NCI-H2029 (cell line): Measurements from ENCODE around the gene KIRREL3.
A peak's percentile ranks its signal among the peaks of the same experiment; 100 is the strongest.
"Not testable (repeated sequence)": the region's sequence is repeated elsewhere in the genome, so short reads cannot be mapped to it uniquely, and the experiment has no call there.

ENCODE experiments used
- DNase-seq: peaks from one replicate; lab custom pipeline; 2025; lab: John Stamatoyannopoulos, UW

Gene KIRREL3

DNA sequence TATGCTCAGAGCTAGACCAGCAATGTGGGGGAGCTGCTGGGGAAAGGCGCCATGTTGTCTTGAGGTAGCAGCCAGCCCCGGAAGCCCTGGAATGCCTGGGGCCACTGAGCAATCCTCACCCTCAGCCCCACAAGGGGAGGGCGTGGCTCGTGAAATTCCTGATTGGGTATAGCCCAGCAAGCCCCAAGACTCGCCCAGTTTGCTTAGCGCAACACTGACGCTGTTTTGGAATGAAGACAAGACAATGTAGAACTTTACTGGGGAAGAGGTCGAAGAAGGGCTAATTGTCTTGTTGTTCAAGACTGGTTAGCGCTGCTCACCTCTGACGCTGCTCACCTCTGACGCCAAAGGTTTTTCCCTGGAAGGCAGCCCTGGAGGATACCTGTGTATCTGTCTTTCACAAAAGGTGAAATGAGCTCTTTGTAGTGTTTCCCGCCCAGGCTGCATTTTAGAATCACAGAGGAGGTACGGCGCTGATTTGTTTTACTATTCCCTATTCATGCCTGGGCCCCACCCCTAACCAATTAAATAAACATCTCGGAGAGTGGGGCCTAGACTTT is 597.5 kb downstream of the KIRREL3 start:
- no peak for DNase-seq

DNA sequence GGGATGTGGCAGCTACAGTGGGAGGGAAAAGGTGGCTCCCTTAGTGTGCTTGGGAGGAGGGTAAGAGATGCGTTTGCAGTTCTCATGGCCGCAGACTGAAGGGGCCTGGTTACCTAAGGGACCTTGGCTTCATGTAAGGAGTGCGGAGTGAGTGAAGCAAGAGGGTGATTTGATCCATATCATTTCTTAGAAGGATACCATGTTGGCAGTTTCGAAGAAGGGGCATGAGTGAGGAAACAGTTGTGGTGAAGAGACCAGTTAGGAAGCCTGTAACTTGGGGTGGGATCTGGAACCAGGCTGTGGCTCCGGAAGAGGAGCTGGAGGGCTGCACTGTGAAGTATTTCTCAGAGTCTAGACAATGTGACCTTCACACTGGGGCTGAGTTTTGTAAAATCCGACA is 600.1 kb downstream of the KIRREL3 start:
- DNase-seq = no peak

DNA sequence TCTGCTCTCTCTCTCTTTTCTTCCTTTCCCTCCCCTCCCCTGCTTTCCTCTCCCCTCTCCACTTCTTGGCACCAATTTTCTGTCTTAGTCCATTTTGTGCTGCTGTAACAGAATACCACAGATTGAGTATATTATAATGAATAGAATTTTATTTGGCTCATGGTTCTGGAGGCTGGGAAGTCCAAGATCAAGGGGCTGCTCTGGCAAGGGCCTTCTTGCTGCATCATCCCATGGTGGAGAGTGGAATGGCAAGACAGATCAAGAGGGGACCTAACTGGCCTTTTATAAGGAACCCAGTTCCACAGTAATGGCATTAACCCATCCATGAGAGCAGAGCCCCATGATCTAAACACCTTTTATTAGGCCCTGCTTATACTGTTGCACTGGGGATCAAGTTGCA is 600.6 kb downstream of the KIRREL3 start:
- no peak for DNase-seq

DNA sequence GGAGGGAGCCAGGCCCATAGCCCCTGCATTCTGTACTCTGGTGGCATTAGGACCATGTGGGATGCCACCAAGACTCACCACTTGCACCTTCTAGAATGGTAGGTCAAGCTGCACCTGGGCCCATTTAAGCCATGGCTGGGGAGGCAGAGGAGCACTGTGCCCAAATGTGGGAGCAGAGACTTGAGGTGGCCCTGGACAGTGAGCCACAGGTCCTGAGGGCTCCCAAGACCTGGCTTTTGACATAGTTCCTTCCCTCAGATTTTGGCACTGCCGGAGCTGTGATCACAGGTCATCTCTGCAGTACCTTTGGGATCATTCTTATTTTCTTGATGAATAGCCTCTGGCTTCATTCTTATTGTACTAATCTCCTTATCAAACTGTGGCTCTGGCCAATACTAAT is 601.8 kb downstream of the KIRREL3 start:
- no peak for DNase-seq

DNA sequence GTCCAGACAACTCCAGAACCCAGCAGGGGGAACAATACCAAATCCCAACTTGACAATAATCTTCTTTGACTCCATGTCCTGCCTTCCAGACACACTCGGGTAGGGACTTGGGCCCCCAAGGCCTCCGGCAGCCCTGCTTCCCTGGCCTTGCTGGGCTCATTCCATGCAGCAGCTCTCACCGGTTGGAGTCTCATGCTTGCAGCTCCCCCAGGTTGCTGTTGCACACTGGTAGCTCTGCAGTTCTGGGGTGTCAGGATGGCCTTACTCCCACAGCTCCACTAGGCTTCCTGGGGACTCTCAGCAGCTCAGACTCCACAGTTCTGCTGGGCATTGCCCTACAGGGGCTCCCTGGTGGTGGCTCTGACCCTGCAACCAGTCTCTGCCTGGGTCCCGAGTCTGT is 602.3 kb downstream of the KIRREL3 start:
- DNase-seq = no peak

DNA sequence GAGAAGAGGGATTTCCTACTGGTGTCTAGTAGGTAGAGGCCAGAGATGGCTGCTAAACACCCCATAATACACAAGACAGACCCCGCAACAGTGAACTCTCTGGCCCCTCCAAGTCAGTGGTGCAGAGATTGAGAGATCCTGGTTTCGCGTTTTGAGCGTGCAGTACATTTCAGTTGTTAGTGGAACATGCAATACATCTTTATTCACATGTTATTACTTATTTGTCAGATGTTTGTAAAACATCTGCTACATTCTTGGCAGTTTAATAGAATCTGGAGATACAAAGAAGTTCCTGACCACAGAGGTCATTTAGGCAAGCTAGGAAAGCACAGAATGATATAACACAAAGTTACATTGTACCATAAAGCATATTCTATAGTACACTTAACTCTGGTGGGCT is 603.6 kb downstream of the KIRREL3 start:
- DNase-seq = no peak

DNA sequence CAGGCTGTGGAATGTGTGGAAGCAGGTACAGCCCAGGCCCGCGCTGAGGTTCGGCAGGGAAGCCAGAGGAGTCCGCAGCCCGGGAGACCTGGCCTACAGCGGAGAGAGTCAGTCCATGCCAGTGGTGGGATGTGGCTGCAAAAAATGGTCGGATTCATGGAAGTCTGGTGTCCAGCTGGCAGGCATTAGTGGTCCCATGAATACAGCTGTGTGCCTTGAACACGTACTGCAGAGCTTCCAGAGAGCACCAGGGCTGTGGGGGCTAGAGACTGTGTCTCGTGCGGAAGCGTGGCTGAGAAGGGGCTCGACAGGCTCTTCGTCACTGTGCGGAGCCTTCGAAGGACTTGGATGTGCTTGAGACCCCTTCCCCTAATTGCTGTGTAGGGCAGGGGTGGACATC is 604.3 kb downstream of the KIRREL3 start:
- not testable (repeated sequence) for DNase-seq

DNA sequence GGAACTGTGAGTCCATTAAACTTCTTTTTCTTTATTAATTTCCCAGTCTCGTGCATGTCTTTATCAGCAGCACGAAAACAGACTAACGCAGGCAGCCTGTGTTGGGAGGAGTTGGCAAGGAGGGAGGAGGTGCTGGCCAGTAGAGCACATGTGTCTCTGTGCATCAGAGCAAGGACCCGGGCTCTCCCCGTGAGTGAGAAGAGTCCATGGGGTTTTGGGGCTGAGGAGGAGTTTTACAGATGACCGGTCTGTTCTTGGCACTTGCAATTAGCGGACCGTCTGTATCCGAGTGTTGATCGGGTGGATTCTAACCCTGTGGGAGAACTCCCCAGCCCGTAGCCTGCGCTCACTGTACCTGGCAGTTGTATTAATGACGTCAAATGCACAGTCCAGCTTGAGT is 604.8 kb downstream of the KIRREL3 start:
- not testable (repeated sequence) for DNase-seq

DNA sequence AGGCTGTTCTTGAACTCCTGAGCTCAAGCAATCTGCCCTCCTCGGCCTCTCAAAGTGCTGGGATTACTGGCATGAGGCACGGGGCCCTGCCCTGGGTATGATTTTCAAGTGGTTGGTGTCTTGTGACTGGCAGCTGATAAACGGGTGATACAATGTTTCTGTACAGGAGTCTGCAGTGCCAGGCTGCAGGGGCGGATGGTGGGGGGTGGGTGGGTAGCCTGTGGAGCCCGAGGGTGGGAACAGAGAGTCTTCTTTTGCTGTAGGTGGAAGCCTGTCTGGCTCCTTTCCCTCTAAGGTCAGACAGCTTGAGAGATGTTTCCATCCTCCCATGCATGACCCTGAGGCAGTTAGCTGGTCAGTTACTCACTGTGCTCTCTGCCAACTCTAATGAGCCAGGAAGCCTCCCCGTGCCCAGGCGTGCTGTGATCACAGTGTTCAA is 605.9 kb downstream of the KIRREL3 start:
- DNase-seq = not testable (repeated sequence)

DNA sequence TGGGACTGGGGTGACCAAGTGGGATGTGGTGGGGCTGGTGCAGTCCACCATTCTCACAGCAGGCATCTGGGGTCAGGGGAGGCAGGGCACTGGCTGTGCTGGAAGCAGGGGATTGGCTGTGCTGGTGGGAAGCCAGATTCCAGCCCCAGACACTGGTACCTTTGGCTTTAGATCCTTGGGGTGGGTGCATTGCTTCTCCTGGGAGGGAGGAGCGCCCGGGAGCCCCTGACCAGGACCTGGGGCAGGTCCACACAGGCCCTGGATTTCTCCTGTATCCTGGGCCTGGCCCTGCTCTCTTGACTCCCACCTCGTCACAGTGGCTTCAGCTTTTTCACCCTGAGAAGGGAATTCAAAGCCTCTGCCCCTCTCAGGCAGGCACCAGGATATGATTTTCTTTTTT is 606.5 kb downstream of the KIRREL3 start:
- DNase-seq = no peak

DNA sequence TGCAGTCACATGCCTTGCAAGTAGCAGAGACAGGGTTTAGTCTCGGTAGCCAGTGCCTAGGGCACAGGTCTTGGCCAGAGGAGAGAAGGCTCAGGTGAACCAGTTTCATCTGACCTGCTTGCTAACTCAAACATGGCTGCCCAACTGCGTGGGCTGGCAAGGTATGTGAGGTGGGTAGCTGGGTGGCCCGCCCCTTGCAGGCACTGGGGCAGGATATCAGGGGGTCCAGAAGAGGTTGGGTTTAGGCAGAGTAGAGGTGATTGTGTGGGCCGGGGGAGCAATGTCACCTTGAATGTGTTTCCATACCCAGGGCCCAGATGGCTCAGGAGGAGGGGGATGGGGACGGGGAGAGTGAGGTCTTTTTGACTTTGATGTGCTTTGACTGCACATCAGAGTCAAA is 607.4 kb downstream of the KIRREL3 start:
- no peak for DNase-seq

DNA sequence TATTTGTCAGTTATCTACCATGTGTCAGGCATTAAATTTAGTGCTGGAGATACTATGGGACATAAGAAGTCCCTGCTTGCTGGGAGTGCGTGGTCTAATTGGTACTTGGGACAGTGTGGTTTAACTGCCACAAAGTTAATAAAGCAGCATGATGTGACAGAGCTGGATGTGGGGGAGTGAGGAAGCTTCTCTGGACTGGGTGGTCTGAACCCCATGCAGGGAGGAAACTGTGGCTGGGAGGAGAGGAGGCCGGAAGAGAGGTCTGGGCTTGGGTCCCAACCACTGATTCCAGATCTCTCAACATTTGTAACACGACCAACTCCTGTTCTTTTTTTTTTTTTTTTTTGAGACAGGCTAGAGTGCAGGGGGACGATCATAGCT is 607.9 kb downstream of the KIRREL3 start:
- no peak for DNase-seq

DNA sequence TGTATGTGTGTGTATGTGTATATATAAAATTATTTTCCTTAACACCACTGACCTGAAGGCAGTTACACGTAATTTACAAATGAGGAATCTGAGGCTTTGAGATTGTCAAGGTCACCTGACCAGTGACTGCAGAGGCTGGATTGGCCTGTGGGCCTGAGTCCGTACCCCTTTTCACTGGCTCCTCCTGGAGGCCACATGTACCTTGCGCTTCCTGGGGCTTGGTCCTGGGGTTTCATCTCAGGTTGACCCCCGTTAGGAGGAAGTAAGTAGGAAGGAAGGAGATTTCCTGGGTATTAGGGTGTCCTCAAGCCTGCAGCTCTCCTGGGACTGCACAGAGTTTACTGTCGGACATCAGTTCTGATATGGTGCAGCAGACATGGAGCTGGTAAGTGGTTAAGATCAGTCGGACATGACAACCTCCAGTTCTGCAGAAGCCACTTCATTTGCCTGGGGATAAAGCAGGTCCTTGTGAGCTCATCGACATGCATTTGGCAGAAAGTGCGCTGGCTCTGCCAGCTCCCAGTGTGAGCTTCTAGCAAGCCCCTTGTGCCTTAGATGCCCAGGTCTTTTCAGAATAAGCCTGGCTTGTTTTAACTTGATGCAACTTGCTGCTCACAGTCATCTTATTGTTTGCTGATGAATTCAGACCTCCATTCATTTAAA is 608.5 kb downstream of the KIRREL3 start:
- no peak for DNase-seq

DNA sequence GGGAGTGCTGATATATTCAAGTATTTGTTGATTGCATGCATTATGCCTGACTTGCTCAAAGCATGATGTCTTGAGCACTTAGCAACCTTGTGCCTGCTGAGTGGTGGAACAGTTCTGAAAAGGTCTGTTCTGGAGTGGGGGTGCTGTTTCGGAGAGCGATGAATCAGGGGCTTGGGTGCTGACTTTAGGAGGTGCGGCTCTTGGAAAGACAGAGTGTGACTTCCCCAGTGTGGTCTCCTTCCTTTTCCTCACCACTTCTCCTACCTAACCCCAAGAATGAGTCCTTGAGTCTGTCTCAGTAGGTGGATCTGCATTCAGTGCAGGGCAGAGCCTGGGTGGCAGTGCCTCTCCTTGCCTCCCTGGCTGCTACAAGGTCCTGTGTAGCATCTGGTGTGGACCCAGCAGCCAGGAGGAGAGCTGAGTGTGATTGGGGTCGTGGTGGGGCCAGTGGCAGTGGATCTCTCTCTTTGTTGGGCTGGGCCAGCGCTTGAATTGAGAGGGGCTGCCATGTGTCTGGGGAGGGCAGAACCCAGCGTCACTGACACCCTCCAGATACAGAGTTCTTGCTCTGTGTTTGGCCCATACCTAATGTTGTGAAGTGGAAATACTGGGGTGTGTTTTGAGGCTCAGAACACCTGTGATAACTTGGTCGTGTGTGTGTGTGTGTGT is 609.1 kb downstream of the KIRREL3 start:
- no peak for DNase-seq

DNA sequence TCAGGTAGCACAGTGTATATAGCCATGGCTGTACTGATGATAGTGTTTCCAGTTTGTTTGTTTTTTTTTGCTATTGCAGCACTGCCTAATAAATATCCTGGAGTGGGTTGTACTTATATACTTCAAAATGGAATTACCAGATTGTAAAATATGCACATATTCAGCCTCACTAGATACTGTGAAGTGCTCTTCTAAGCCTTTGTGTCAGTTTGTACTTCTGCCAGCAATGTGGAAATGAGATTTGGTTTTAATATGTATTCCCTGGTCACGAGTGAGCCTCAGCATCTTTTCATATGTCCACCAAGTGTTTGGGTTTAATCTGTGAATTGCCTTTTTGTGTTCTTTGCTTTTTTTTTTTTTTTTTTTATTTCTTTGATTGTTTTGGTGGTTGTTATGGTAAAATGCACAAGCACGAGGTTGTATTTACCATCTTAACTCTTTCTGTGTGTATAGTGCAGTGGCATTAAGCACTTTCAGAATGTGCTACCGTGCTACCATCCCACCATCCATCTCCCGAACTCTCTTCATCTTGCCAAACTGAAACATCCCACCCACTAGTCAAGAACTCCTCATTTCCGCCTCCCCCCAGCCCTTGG is 610.2 kb downstream of the KIRREL3 start:
- DNase-seq = peak; percentile 15

DNA sequence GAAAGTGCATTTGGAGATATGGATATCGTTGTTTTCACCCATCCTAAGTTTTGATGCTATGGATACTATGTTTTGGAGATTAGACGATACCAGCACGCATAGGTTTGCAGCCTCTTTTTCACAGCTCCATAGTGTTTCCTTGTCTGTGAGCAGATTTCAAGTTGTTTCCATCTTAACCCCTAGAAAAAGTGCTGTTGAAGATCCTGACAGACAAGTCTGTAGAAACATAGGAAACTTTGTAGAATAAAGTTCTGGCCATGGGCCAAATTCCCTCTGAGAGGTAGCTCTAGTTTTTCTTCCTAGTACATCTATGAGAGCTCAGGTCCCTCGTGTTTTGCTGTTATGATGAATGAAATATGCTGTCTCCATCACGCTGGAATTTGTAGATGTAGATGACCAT is 612.7 kb downstream of the KIRREL3 start:
- DNase-seq = no peak

DNA sequence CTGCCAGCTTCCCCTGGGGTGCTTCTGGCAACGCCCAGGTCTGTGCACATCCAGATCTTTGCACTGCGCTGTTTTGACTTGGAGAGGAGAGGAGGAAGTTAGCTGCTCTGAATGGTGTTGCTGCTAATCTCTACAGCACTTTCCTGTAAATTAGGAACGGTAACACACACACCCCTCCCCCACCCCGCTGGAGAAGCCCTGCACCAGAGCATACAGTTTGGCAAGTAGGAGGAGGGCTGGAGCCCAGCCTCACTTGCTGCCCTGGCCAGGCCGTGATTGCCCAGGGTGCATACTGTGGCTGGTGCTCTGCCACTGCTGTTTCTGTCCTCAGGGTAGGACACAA is 613.9 kb downstream of the KIRREL3 start:
- peak; percentile 51 for DNase-seq

DNA sequence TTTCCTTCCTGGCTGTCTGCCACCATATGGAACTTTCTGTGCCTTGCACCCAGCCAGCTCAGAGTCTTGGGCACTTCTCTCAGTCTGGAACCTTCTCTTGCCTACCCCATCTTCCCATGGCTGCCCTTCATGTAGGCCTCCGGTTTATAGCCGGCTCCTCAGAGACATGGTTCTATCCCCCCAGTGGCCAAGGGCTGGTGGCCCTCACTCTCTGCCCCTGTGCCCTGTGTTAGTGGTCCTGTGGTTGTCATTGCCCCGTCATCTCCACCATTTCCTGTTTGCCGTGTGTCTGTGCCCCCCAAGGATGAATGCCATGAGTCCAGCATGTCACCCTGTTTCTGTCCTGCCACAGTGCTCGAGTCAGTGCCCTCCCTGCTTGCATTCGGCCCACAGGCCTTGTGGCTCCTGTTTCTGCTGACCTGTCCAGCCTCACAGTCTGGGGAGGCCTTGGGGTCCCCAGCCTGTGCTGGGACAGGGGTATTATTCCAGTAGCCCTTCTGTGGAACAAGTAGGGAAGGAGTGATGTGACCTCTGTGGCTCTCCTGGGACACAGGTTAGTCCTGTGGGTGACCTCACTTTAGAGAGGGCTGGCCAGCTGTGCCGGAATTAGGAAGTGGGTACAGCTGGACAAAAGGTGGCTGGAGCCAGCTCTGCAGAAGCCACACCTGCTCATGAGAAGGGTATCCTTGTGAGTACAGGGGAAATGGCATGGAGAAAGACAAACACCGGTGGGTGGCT is 614.4 kb downstream of the KIRREL3 start:
- DNase-seq = no peak

DNA sequence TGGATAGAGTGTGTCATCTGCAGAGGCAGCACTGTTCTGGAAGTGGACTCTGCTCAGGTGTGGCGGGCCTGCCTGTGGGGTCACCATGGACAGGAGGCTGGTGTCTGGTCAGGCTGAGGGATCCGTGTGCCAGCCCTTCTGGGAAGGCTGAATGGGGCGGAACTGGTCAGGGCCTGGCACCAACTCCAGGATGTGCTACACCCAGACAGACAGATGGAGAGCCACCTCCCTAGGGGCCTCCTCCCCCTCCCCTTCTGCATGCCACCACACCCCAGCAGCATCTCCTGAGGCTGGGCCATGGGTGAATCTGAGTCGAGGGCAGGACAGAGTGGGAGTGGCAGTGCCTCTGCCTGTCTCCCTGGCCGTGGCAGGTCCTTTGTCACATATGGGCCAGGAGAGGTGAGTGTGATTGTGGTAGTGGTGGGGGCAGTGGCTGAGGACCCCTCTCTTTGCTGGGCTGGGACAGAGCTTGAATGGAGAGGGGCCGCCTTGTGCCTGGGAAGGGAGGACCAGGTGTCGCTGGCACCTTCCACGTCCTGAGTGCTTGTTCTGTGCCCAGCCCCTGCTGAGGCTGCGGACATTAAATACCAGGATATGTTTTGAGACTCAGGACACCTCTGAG is 616.0 kb downstream of the KIRREL3 start:
- no peak for DNase-seq

DNA sequence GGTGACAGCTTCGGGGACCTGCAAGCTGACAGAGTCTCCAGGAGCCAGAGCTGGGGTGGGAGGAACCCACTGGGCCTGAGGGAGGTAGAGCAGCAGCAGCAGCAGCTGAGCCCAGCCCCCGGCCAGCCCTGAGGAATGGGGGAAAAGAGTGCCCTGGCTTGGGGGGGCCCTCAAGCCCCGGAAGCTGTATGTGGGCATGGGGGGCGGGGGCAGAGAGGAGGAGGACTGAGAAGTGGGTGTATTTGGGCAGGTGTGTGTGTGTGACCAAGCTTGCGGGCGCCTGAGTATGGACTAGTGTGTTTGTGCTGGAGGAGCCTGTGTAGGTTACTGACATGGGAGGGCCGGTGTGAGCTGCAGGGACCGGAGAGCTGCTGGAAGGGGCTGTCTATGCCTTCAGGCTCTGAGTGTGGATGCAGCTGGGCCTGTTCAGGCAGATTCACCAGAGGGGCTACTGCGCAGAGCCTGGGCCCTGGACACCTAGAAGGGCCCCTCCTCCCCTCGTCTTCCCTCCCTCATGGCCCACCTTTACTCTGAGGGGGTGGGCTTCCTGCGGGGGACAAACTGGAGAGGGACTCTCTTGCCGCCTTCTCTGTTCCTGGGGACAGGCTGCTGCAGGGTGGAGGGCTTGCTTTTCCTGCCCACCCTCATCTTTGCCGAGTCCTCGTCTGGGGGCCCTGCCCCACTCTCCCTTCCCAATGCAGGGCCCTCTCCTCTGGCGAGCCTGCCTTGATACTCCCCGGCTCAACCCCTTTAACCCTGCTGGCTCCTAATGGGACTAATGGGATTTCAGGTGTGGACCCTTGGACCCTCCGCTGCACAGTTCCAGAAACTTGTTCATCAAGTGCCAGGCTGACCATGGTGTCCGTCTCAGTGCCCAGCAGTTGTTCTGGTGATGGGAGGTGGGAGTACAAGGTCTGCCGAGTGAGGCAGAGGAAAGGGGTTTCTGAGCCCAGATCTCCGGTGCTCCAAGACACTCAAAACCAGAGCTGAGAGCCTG is 616.9 kb downstream of the KIRREL3 start:
- no peak for DNase-seq

DNA sequence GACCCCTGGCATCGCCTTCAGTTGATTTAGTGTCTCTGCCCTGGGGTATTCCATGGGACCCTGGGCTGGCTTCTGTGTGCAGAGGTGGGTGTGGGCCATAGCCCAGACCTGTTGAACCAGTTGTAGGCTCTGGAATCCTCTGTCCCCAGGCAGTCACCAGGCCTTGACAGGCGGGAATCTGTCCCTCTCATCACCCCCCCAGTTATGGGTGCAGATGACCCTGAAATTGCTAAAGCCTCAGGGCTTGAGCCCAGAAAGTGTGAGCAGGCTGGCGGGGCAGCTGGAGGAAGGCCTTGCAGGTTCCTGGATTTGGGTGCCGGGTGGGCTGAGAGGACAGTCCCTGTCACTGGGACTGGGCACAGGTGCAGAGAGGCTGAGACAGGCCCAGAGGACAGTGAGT is 617.9 kb downstream of the KIRREL3 start:
- not testable (repeated sequence) for DNase-seq
